ENCODE measurements around the gene SLC2A13. TPM values are rescaled to one million over a fixed set of nuclear protein-coding genes. Genes with fewer than 3 reads are reported as not detected.

Gene SLC2A13
- total and polyA plus RNA-seq, 2 donors (not counting 1 experiment from before 2014, with no cell fraction given) = 5.4 to 10.2 TPM

- TF ChIP-seq EZH2 (IDR thresholded peaks at IDR 0.05; ENCODE audit: low read length, missing control alignments) (no peak), CTCF (conservative IDR thresholded peaks at IDR 0.05 in 1 of 2, IDR thresholded peaks at IDR 0.05 in 1 of 2; ENCODE audit: low read depth in 1 of 2, low read length in 2 of 2) (no peak)
- Histone ChIP-seq H3K9me3 (ENCODE audit: control insufficient read depth, insufficient read depth, low read depth, low read length) (no peaks in the 10 kb centered on the region), H3K27me3 (ENCODE audit: control insufficient read depth, insufficient read depth, low read length) (no peaks in the 10 kb centered on the region), H3K4me2 (ENCODE audit: extremely low read depth, insufficient read depth, low read length) (no peak overlapping the region), H3K36me3 (ENCODE audit: control insufficient read depth, insufficient read depth, low read length) (no peaks in the 10 kb centered on the region), H3K79me2 (ENCODE audit: control insufficient read depth, insufficient read depth, low read length) (no peaks in the 10 kb centered on the region), H3K9ac (ENCODE audit: insufficient read depth, low read length) (no peak overlapping the region), H4K20me1 (ENCODE audit: control insufficient read depth, extremely low read depth, insufficient read depth, low read length) (no peaks in the 10 kb centered on the region), H3K4me1 (ENCODE audit: control insufficient read depth, extremely low read depth, insufficient read depth, low read length) (no peaks in the 10 kb centered on the region), H3K27ac (ENCODE audit: insufficient read depth, low read length) (no peak overlapping the region), H2AFZ (ENCODE audit: low read length) (no peak overlapping the region), H3K4me3 (replicated peaks in 1 of 4; ENCODE audit: control extremely low read depth in 1 of 4, insufficient read depth in 1 of 4, low read depth in 3 of 4, low read length in 4 of 4) (no peak overlapping the region)
- no peak for DNase-seq (ENCODE audit: low read depth in 2 of 2)
These were observed 213.7 kb downstream of the SLC2A13 start for GRCh38 chr12:39892146-39892545.

- Histone ChIP-seq H3K4me3 (replicated peaks in 1 of 4; ENCODE audit: control extremely low read depth in 1 of 4, insufficient read depth in 1 of 4, low read depth in 3 of 4, low read length in 4 of 4) (no peak overlapping the region), H3K4me1 (ENCODE audit: control insufficient read depth, extremely low read depth, insufficient read depth, low read length) (no peaks in the 10 kb centered on the region), H4K20me1 (ENCODE audit: control insufficient read depth, extremely low read depth, insufficient read depth, low read length) (no peaks in the 10 kb centered on the region), H3K9ac (ENCODE audit: insufficient read depth, low read length) (no peak overlapping the region), H3K36me3 (ENCODE audit: control insufficient read depth, insufficient read depth, low read length) (no peaks in the 10 kb centered on the region), H3K27me3 (ENCODE audit: control insufficient read depth, insufficient read depth, low read length) (no peaks in the 10 kb centered on the region), H3K27ac (ENCODE audit: insufficient read depth, low read length) (no peak overlapping the region), H3K79me2 (ENCODE audit: control insufficient read depth, insufficient read depth, low read length) (no peaks in the 10 kb centered on the region), H3K9me3 (ENCODE audit: control insufficient read depth, insufficient read depth, low read depth, low read length) (no peaks in the 10 kb centered on the region), H2AFZ (ENCODE audit: low read length) (no peak overlapping the region), H3K4me2 (ENCODE audit: extremely low read depth, insufficient read depth, low read length) (no peak overlapping the region)
- TF ChIP-seq EZH2 (IDR thresholded peaks at IDR 0.05; ENCODE audit: low read length, missing control alignments) (no peak), CTCF (conservative IDR thresholded peaks at IDR 0.05 in 1 of 2, IDR thresholded peaks at IDR 0.05 in 1 of 2; ENCODE audit: low read depth in 1 of 2, low read length in 2 of 2) (no peak)
- DNase-seq (ENCODE audit: low read depth in 2 of 2) = no peak
These were observed 218.0 kb downstream of the SLC2A13 start for GRCh38 chr12:39887856-39888255.

GRCh38 chr12:39886106-39886505 is 219.8 kb downstream of the SLC2A13 start:
- no peaks in the 10 kb centered on the region for H4K20me1 ChIP-seq (ENCODE audit: control insufficient read depth, extremely low read depth, insufficient read depth, low read length)
- H3K27ac ChIP-seq (ENCODE audit: insufficient read depth, low read length) = no peak overlapping the region
- no peak for DNase-seq (ENCODE audit: low read depth in 2 of 2)
- TF ChIP-seq EZH2 (IDR thresholded peaks at IDR 0.05; ENCODE audit: low read length, missing control alignments) (no peak), CTCF (conservative IDR thresholded peaks at IDR 0.05 in 1 of 2, IDR thresholded peaks at IDR 0.05 in 1 of 2; ENCODE audit: low read depth in 1 of 2, low read length in 2 of 2) (no peak)
- H3K79me2 ChIP-seq (ENCODE audit: control insufficient read depth, insufficient read depth, low read length) = no peaks in the 10 kb centered on the region
- H2AFZ ChIP-seq (ENCODE audit: low read length) = no peak overlapping the region
- no peaks in the 10 kb centered on the region for H3K36me3 ChIP-seq (ENCODE audit: control insufficient read depth, insufficient read depth, low read length)
- no peaks in the 10 kb centered on the region for H3K9me3 ChIP-seq (ENCODE audit: control insufficient read depth, insufficient read depth, low read depth, low read length)
- H3K4me1 ChIP-seq (ENCODE audit: control insufficient read depth, extremely low read depth, insufficient read depth, low read length) = no peaks in the 10 kb centered on the region
- H3K9ac ChIP-seq (ENCODE audit: insufficient read depth, low read length) = no peak overlapping the region
- no peak overlapping the region for H3K4me2 ChIP-seq (ENCODE audit: extremely low read depth, insufficient read depth, low read length)
- H3K27me3 ChIP-seq (ENCODE audit: control insufficient read depth, insufficient read depth, low read length) = no peaks in the 10 kb centered on the region
- H3K4me3 ChIP-seq (replicated peaks in 1 of 4; ENCODE audit: control extremely low read depth in 1 of 4, insufficient read depth in 1 of 4, low read depth in 3 of 4, low read length in 4 of 4) = no peak overlapping the region
